Activated CD8-positive, alpha-beta memory T cell treated with anti-CD3 and anti-CD28 coated beads, Interleukin-2, amount 50 U/mL, for 1 hour (primary cell): ENCODE data around the gene OSER1.
"Not testable (repeated sequence)": the region's sequence is repeated elsewhere in the genome, so short reads cannot be mapped to it uniquely, and the experiment has no call there.

Experiments used
- DNase-seq: peaks from one replicate; pipeline ENCODE4 v3.0.0-alpha.2; 2020; ENCODE audit errors: extremely low read depth

The OSER1 gene

GRCh38 chr20:44200983-44201382 is 9.6 kb downstream of the OSER1 start:
- DNase-seq, result no peak

- no peak for DNase-seq
Measured at GRCh38 chr20:44200371-44200770, 10.2 kb downstream of the OSER1 start.

GRCh38 chr20:44199877-44200276 is 10.7 kb downstream of the OSER1 start:
- DNase-seq, result no peak

GRCh38 chr20:44198872-44199271 is 11.7 kb downstream of the OSER1 start:
- DNase-seq, result no peak

- no peak for DNase-seq
Measured at GRCh38 chr20:44196271-44196670, 14.3 kb downstream of the OSER1 start.

GRCh38 chr20:44195605-44196004 is 15.0 kb downstream of the OSER1 start:
- DNase-seq, result no peak

- no peak for DNase-seq
Measured at GRCh38 chr20:44193801-44194200, 16.8 kb downstream of the OSER1 start.

- DNase-seq, result not testable (repeated sequence)
Measured at GRCh38 chr20:44191640-44192039, 18.9 kb downstream of the OSER1 start.

GRCh38 chr20:44190197-44190852 is 20.2 kb downstream of the OSER1 start:
- peak; percentile 11 for DNase-seq

- no peak for DNase-seq
Measured at GRCh38 chr20:44188752-44189151, 21.8 kb downstream of the OSER1 start.

- DNase-seq, result no peak
Measured at GRCh38 chr20:44187772-44188709, 22.5 kb downstream of the OSER1 start.

GRCh38 chr20:44187054-44187771 is 23.4 kb downstream of the OSER1 start, which contains the start of gene JPH2:
JPH2 (minus strand) TSS chr20:44187188; CDS start chr20:44186705, 483 bp downstream.
- DNase-seq, result no peak

GRCh38 chr20:44186674-44187053 is 23.9 kb downstream of the OSER1 start:
- no peak for DNase-seq

- no peak for DNase-seq
Measured at GRCh38 chr20:44186201-44186600, 24.4 kb downstream of the OSER1 start.

- no peak for DNase-seq
Measured at GRCh38 chr20:44185574-44185973, 25.0 kb downstream of the OSER1 start.

GRCh38 chr20:44183282-44183681 is 27.3 kb downstream of the OSER1 start:
- DNase-seq, result no peak

- no peak for DNase-seq
Measured at GRCh38 chr20:44182863-44183262, 27.7 kb downstream of the OSER1 start.

- DNase-seq, result no peak
Measured at GRCh38 chr20:44182135-44182765, 28.3 kb downstream of the OSER1 start.

- DNase-seq, result no peak
Measured at GRCh38 chr20:44181611-44182010, 29.0 kb downstream of the OSER1 start.

GRCh38 chr20:44180814-44181213 is 29.8 kb downstream of the OSER1 start:
- no peak for DNase-seq

GRCh38 chr20:44176833-44177534 is 33.6 kb downstream of the OSER1 start:
- no peak for DNase-seq
